Measurements from ENCODE around the gene ANKRD11. TPM values are rescaled to one million over a fixed set of nuclear protein-coding genes. Genes with fewer than 3 reads are reported as not detected.

Gene ANKRD11
- total RNA-seq, 1 experiment from 2014 or later, result 266 TPM

DNA sequence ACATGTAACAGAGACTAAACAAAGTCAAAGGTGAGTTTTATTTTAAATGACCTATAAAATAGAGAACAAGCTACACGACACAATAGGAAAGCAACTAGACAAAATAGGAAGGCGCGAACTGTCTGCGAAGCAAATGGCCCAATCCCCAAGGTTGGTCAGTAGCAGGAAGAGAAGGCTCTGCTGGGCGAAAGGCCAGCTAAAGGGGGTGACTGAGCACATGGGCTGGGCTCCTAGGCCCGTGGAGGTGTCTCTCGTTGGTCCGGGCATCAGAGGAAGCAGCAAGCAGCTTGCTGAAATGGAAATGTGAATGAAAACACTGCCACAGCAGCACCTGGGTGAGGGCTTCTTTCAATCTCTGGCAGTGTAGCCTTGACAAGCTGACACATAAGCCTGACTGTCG lies 143.5 kb downstream of the ANKRD11 start (continued):
- TF ChIP-seq, protein P1, sequence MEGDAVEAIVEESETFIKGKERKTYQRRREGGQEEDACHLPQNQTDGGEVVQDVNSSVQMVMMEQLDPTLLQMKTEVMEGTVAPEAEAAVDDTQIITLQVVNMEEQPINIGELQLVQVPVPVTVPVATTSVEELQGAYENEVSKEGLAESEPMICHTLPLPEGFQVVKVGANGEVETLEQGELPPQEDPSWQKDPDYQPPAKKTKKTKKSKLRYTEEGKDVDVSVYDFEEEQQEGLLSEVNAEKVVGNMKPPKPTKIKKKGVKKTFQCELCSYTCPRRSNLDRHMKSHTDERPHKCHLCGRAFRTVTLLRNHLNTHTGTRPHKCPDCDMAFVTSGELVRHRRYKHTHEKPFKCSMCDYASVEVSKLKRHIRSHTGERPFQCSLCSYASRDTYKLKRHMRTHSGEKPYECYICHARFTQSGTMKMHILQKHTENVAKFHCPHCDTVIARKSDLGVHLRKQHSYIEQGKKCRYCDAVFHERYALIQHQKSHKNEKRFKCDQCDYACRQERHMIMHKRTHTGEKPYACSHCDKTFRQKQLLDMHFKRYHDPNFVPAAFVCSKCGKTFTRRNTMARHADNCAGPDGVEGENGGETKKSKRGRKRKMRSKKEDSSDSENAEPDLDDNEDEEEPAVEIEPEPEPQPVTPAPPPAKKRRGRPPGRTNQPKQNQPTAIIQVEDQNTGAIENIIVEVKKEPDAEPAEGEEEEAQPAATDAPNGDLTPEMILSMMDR (IDR thresholded peaks at IDR 0.05 in 2 of 3, conservative IDR thresholded peaks at IDR 0.05 in 1 of 3; ENCODE audit: borderline replicate concordance in 1 of 3, insufficient read depth in 1 of 3, low read depth in 2 of 3, low read length in 2 of 3), result no peak
- TF ChIP-seq POLR2AphosphoS5 (IDR thresholded peaks at IDR 0.05; ENCODE audit: low read depth, low read length), result no peak
- TF ChIP-seq FOSL1 (IDR thresholded peaks at IDR 0.05; ENCODE audit: low read depth), result no peak
- TF ChIP-seq RAD21 (IDR thresholded peaks at IDR 0.05; ENCODE audit: low read depth), result no peak
- TF ChIP-seq TCF7L2 (IDR thresholded peaks at IDR 0.05; ENCODE audit: borderline replicate concordance, extremely low read depth, insufficient read depth, insufficient read length), result no peak
- no peak for TF ChIP-seq POLR2A (IDR thresholded peaks at IDR 0.05; ENCODE audit: borderline replicate concordance, extremely low read depth, insufficient read depth, insufficient read length)
- TF ChIP-seq, protein P2, sequence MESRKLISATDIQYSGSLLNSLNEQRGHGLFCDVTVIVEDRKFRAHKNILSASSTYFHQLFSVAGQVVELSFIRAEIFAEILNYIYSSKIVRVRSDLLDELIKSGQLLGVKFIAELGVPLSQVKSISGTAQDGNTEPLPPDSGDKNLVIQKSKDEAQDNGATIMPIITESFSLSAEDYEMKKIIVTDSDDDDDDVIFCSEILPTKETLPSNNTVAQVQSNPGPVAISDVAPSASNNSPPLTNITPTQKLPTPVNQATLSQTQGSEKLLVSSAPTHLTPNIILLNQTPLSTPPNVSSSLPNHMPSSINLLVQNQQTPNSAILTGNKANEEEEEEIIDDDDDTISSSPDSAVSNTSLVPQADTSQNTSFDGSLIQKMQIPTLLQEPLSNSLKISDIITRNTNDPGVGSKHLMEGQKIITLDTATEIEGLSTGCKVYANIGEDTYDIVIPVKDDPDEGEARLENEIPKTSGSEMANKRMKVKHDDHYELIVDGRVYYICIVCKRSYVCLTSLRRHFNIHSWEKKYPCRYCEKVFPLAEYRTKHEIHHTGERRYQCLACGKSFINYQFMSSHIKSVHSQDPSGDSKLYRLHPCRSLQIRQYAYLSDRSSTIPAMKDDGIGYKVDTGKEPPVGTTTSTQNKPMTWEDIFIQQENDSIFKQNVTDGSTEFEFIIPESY (IDR thresholded peaks at IDR 0.05; ENCODE audit: extremely low read depth, insufficient replicate concordance, low read length), result no peak
- TF ChIP-seq, protein P3, sequence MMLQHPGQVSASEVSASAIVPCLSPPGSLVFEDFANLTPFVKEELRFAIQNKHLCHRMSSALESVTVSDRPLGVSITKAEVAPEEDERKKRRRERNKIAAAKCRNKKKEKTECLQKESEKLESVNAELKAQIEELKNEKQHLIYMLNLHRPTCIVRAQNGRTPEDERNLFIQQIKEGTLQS (IDR thresholded peaks at IDR 0.05), result no peak
- no peak for TF ChIP-seq JUND (IDR thresholded peaks at IDR 0.05)

DNA sequence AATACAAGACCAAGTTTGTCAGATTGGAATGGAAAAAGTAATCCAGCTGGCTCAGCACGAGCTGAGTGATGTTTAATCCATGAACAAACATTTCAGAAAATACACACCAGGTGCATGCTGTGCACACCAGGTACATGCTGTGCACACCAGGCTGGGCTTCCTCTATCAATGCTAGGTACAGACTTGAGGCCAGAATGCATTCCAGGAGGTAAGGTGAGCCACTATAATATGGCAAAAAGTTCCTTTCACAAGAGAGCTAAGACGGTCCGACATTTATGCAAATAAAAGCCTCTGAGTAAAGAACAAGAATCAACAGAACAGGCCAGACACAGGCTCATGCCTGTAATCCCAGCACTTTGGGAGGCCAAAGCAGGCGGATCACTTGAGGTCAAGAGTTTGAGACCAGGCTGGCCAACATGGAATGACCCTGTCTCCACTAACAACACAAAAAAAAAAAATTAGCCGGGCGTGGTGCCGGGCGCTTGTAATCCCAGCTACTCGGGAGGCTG lies 144.7 kb downstream of the ANKRD11 start:
- intact Hi-C loops (cut with micrococcal nuclease), result no loop called here
- Histone ChIP-seq H3K27ac (ENCODE audit: low read depth, low read length) (no peak overlapping the region), H3K36me3 (ENCODE audit: control insufficient read depth in 1 of 2, insufficient read depth in 2 of 2, low read length in 2 of 2) (no peaks in the 10 kb centered on the region), H3K79me2 (ENCODE audit: insufficient read depth, low read length) (peaks cover 100% of the 10 kb centered on the region), H3K4me3 (replicated peaks in 1 of 2; ENCODE audit: low read depth in 1 of 2, low read length in 2 of 2) (no peak overlapping the region), H4K20me1 (ENCODE audit: insufficient read depth) (peaks cover 68% of the 10 kb centered on the region; the same call in 1 of the 2 replicates), H3K4me1 (ENCODE audit: control insufficient read depth in 1 of 2, insufficient read depth in 2 of 2, low read length in 2 of 2) (peaks cover 37 to 49% of the 10 kb centered on the region in 2 experiments), H3K4me2 (ENCODE audit: low read length) (no peak overlapping the region), H3K9ac (ENCODE audit: low read length) (no peak overlapping the region), H3K9me3 (ENCODE audit: control insufficient read depth in 1 of 2, insufficient read depth in 1 of 2, low read depth in 1 of 2, low read length in 2 of 2) (no peaks in the 10 kb centered on the region), H3K27me3 (ENCODE audit: insufficient read depth, low read length) (no peaks in the 10 kb centered on the region), H2AFZ (ENCODE audit: low read depth, low read length, poor library complexity, severe bottlenecking) (no peak overlapping the region), H3K9me2 (ENCODE audit: insufficient read depth) (no peaks in the 10 kb centered on the region)
- DNase-seq (ENCODE audit: low read depth, low spot score) (no peak), ATAC-seq (no peak)
- no TSS peak for BruUV-seq (replicated peaks)
- RAD21 ChIA-PET (ENCODE audit: low non-redundant PET in 1 of 2, low total read pairs in 2 of 2, uncharacterized antibody in 2 of 2, unreplicated experiment in 2 of 2), result no interaction called here
- POLR2A ChIA-PET, result interaction anchor here (0.8 kb wide), 1 partner anchor 10 kb away, joined by 3 read pairs; no protein-coding TSS in a partner anchor
- CTCF ChIA-PET, result interaction anchor here (1.3 to 1.4 kb wide), 2 partner anchors 9 to 10 kb away, joined by 3 to 4 read pairs; no protein-coding TSS in a partner anchor
- no peak for TF ChIP-seq JUND (IDR thresholded peaks at IDR 0.05)
- TF ChIP-seq TCF7L2 (IDR thresholded peaks at IDR 0.05; ENCODE audit: borderline replicate concordance, extremely low read depth, insufficient read depth, insufficient read length), result no peak
- TF ChIP-seq, protein P4, sequence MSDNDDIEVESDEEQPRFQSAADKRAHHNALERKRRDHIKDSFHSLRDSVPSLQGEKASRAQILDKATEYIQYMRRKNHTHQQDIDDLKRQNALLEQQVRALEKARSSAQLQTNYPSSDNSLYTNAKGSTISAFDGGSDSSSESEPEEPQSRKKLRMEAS (IDR thresholded peaks at IDR 0.05), result no peak
- TF ChIP-seq POLR2AphosphoS5 (IDR thresholded peaks at IDR 0.05; ENCODE audit: low read depth, low read length), result no peak
- TF ChIP-seq SRF (IDR thresholded peaks at IDR 0.05; ENCODE audit: low read depth), result no peak
- no peak for TF ChIP-seq FOSL1 (IDR thresholded peaks at IDR 0.05; ENCODE audit: low read depth)
- TF ChIP-seq ELF1 (IDR thresholded peaks at IDR 0.05; ENCODE audit: borderline replicate concordance, low read depth), result no peak
- TF ChIP-seq SP1 (IDR thresholded peaks at IDR 0.05; ENCODE audit: low read depth), result no peak
- TF ChIP-seq, protein P1 (IDR thresholded peaks at IDR 0.05 in 2 of 3, conservative IDR thresholded peaks at IDR 0.05 in 1 of 3; ENCODE audit: borderline replicate concordance in 1 of 3, insufficient read depth in 1 of 3, low read depth in 2 of 3, low read length in 2 of 3), result no peak

All from HCT116 (cell line).